GM12891 (cell line): ENCODE data around the gene CCK.

Experiments
- DNase-seq: peaks from one replicate; pipeline ENCODE4 v3.0.0; 2011; ENCODE audit warnings: low spot score; ENCODE audit not compliant: insufficient read length
- FAIRE-seq: peaks from 2 replicates; lab custom pipeline; 2011; peaks lifted over from hg19 to GRCh38; lab: Jason Lieb, UNC
- PAX5 ChIP-seq: IDR thresholded peaks from 2 replicates; pipeline ENCODE4 v1.6.1; 2011; ENCODE audit warnings: low read length, moderate library complexity, mild to moderate bottlenecking; ENCODE audit not compliant: insufficient read depth, severe bottlenecking
- POLR2A ChIP-seq: IDR thresholded peaks from 2 replicates; pipeline ENCODE4 v1.6.1; 2011; ENCODE audit warnings: low read depth, low read length, control low read depth
- POLR2AphosphoS5 ChIP-seq: IDR thresholded peaks from 2 replicates; pipeline ENCODE4 v1.6.1; 2011; ENCODE audit warnings: low read depth, low read length, control low read depth
- POU2F2 ChIP-seq: IDR thresholded peaks from 2 replicates; pipeline ENCODE4 v1.6.1; 2011; ENCODE audit warnings: low read depth, mild to moderate bottlenecking, control low read depth, low read length, moderate library complexity
- SPI1 ChIP-seq: IDR thresholded peaks from 2 replicates; pipeline ENCODE4 v1.6.1; 2011; ENCODE audit warnings: low read depth, low read length, control low read depth
- TAF1 ChIP-seq: IDR thresholded peaks from 2 replicates; pipeline ENCODE4 v1.6.1; 2011; ENCODE audit warnings: low read depth, low read length, control low read depth

The CCK gene

GRCh38 chr3:42225486-42226363, 40.3 kb downstream of the CCK start:
- DNase-seq, result no peak
- no peak for FAIRE-seq
- TF ChIP-seq SPI1 (no peak), POLR2A (no peak), POLR2AphosphoS5 (no peak), TAF1 (no peak), PAX5 (no peak), POU2F2 (no peak)

- no peak for FAIRE-seq
- no peak for DNase-seq
- no peak for TF ChIP-seq PAX5
- TF ChIP-seq POLR2AphosphoS5, result no peak
- no peak for TF ChIP-seq SPI1
Measured at GRCh38 chr3:42224658-42225421, 41.1 kb downstream of the CCK start.

GRCh38 chr3:42224178-42224577, 41.8 kb downstream of the CCK start:
- DNase-seq, result no peak
- no peak for TF ChIP-seq POLR2AphosphoS5
- no peak for FAIRE-seq

- no peak for TF ChIP-seq POLR2AphosphoS5
- no peak for TF ChIP-seq SPI1
- TF ChIP-seq TAF1, result no peak
- TF ChIP-seq PAX5, result no peak
- no peak for TF ChIP-seq POU2F2
- no peak for TF ChIP-seq POLR2A
- DNase-seq (no peak), FAIRE-seq (no peak)
Measured at GRCh38 chr3:42222942-42223693, 42.9 kb downstream of the CCK start.

GRCh38 chr3:42220436-42221121, 45.4 kb downstream of the CCK start:
- no peak for DNase-seq
- FAIRE-seq, result no peak
- TF ChIP-seq POLR2A (no peak), POU2F2 (no peak), PAX5 (no peak), SPI1 (no peak)

GRCh38 chr3:42216931-42217333, 49.1 kb downstream of the CCK start:
- DNase-seq (no peak), FAIRE-seq (no peak)
- TF ChIP-seq PAX5 (no peak), POLR2AphosphoS5 (no peak), POLR2A (no peak), TAF1 (no peak), POU2F2 (no peak), SPI1 (no peak)

GRCh38 chr3:42216302-42216701, 49.7 kb downstream of the CCK start:
- TF ChIP-seq POU2F2, result no peak
- no peak for TF ChIP-seq PAX5
- TF ChIP-seq SPI1, result no peak
- no peak for TF ChIP-seq POLR2AphosphoS5
- no peak for TF ChIP-seq TAF1
- no peak for TF ChIP-seq POLR2A
- no peak for DNase-seq
- peak; percentile 95 for FAIRE-seq

GRCh38 chr3:42214565-42215283, 51.3 kb downstream of the CCK start:
- DNase-seq (peak; percentile 37), FAIRE-seq (peak; percentile 45)
- TF ChIP-seq POLR2A, result no peak
- TF ChIP-seq POU2F2, result no peak
- no peak for TF ChIP-seq SPI1
- TF ChIP-seq PAX5, result no peak
- TF ChIP-seq POLR2AphosphoS5, result no peak
- TF ChIP-seq TAF1, result no peak

- FAIRE-seq (no peak), DNase-seq (no peak)
Measured at GRCh38 chr3:42214064-42214463, 51.9 kb downstream of the CCK start.

More at GRCh38 chr3:42214064-42214463, 51.9 kb downstream of the CCK start:
- TF ChIP-seq SPI1 (no peak), PAX5 (no peak), POU2F2 (no peak), TAF1 (no peak), POLR2A (no peak), POLR2AphosphoS5 (no peak)
